ENCODE data around the gene ASH1L. TPM values are rescaled to one million over a fixed set of nuclear protein-coding genes. Genes with fewer than 3 reads are reported as not detected.

ASH1L gene
- total RNA-seq, 1 experiment from 2014 or later: 29.3 TPM

- TF ChIP-seq GRHL2 (CRISPR knock-in tag; IDR thresholded peaks at IDR 0.05; ENCODE audit: insufficient replicate concordance, severe bottlenecking) (no peak), ZNF425 (CRISPR knock-in tag; conservative IDR thresholded peaks at IDR 0.05) (no peak)
- TF ChIP-seq, protein P1, sequence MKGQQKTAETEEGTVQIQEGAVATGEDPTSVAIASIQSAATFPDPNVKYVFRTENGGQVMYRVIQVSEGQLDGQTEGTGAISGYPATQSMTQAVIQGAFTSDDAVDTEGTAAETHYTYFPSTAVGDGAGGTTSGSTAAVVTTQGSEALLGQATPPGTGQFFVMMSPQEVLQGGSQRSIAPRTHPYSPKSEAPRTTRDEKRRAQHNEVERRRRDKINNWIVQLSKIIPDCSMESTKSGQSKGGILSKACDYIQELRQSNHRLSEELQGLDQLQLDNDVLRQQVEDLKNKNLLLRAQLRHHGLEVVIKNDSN (CRISPR knock-in tag; IDR thresholded peaks at IDR 0.05): no peak
Measured at GRCh38 chr1:155304558-155305063, 258.0 kb downstream of the ASH1L start (continued).

GRCh38 chr1:155301342-155301841, 261.2 kb downstream of the ASH1L start, which contains the start of gene PKLR:
PKLR (minus strand) TSS chr1:155301438; CDS start chr1:155301395, 43 bp downstream.
- H3K9me3 Mint-ChIP-seq: no peaks in the 10 kb centered on the region
- CTCF ChIA-PET: interaction anchor here (1.1 to 1.5 kb wide), 4 partner anchors 22 to 51 kb away, joined by 4 to 9 read pairs (median 4); no protein-coding TSS in a partner anchor
- peaks cover 12% of the 10 kb centered on the region for H3K27me3 Mint-ChIP-seq (ENCODE audit: low read depth)

More at GRCh38 chr1:155301342-155301841, 261.2 kb downstream of the ASH1L start, which contains the start of gene PKLR:
- Mint-ChIP-seq H3K27ac (no peak within 1 kb of the TSS; the same call in 1 of the 2 replicates), H3K4me3 (no peak within 1 kb of the TSS), H3K4me1 (peaks cover 20% of the 10 kb centered on the region), H3K36me3 (no peaks in the 10 kb centered on the region)
- DNase-seq (ENCODE audit: low spot score) (no peak), ATAC-seq (no peak)
- POLR2A ChIA-PET: no interaction called here
- TF ChIP-seq ZNF121 (CRISPR knock-in tag; IDR thresholded peaks at IDR 0.05) (no peak), STAT6 (CRISPR knock-in tag; conservative IDR thresholded peaks at IDR 0.05; ENCODE audit: low read depth) (no peak), TP53 (CRISPR knock-in tag; IDR thresholded peaks at IDR 0.05) (no peak), ZNF232 (CRISPR knock-in tag; IDR thresholded peaks at IDR 0.05) (no peak), ZNF396 (CRISPR knock-in tag; IDR thresholded peaks at IDR 0.05; ENCODE audit: borderline replicate concordance) (no peak), MYBL2 (CRISPR knock-in tag; IDR thresholded peaks at IDR 0.05) (no peak), CBFB (CRISPR knock-in tag; IDR thresholded peaks at IDR 0.05; ENCODE audit: low read depth) (no peak), USF2 (CRISPR knock-in tag; IDR thresholded peaks at IDR 0.05) (no peak), ESRRA (CRISPR knock-in tag; IDR thresholded peaks at IDR 0.05; ENCODE audit: borderline replicate concordance) (no peak), SP1 (CRISPR knock-in tag; conservative IDR thresholded peaks at IDR 0.05) (no peak), FOXK1 (CRISPR knock-in tag; IDR thresholded peaks at IDR 0.05) (no peak)
- TF ChIP-seq, protein P2, sequence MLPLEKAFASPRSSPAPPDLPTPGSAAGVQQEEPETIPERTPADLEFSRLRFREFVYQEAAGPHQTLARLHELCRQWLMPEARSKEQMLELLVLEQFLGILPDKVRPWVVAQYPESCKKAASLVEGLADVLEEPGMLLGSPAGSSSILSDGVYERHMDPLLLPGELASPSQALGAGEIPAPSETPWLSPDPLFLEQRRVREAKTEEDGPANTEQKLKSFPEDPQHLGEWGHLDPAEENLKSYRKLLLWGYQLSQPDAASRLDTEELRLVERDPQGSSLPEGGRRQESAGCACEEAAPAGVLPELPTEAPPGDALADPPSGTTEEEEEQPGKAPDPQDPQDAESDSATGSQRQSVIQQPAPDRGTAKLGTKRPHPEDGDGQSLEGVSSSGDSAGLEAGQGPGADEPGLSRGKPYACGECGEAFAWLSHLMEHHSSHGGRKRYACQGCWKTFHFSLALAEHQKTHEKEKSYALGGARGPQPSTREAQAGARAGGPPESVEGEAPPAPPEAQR (CRISPR knock-in tag; IDR thresholded peaks at IDR 0.05): no peak
- TF ChIP-seq, protein P3, sequence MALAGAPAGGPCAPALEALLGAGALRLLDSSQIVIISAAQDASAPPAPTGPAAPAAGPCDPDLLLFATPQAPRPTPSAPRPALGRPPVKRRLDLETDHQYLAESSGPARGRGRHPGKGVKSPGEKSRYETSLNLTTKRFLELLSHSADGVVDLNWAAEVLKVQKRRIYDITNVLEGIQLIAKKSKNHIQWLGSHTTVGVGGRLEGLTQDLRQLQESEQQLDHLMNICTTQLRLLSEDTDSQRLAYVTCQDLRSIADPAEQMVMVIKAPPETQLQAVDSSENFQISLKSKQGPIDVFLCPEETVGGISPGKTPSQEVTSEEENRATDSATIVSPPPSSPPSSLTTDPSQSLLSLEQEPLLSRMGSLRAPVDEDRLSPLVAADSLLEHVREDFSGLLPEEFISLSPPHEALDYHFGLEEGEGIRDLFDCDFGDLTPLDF (CRISPR knock-in tag; IDR thresholded peaks at IDR 0.05): no peak
- TF ChIP-seq, protein P4, sequence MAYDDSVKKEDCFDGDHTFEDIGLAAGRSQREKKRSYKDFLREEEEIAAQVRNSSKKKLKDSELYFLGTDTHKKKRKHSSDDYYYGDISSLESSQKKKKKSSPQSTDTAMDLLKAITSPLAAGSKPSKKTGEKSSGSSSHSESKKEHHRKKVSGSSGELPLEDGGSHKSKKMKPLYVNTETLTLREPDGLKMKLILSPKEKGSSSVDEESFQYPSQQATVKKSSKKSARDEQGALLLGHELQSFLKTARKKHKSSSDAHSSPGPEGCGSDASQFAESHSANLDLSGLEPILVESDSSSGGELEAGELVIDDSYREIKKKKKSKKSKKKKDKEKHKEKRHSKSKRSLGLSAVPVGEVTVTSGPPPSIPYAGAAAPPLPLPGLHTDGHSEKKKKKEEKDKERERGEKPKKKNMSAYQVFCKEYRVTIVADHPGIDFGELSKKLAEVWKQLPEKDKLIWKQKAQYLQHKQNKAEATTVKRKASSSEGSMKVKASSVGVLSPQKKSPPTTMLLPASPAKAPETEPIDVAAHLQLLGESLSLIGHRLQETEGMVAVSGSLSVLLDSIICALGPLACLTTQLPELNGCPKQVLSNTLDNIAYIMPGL (CRISPR knock-in tag; IDR thresholded peaks at IDR 0.05): no peak

Data from WTC11 (cell line).